ENCODE data around the gene TBX18. TPM values are rescaled to one million over a fixed set of nuclear protein-coding genes. Genes with fewer than 3 reads are reported as not detected.

Gene TBX18
- total RNA-seq, 1 donor from 2014 or later = 9.1 TPM

GRCh38 chr6:84728602-84729001 is 35.8 kb downstream of the TBX18 start:
- no peak overlapping the region for H3K27ac Mint-ChIP-seq (ENCODE audit: unreplicated experiment)
- DNase-seq (ENCODE audit: low spot score) = no peak
- no peaks in the 10 kb centered on the region for H3K9me3 Mint-ChIP-seq (ENCODE audit: low read depth)
- no peaks in the 10 kb centered on the region for H3K4me1 Mint-ChIP-seq (ENCODE audit: low read depth)
- H3K36me3 Mint-ChIP-seq (ENCODE audit: low read depth) = peaks cover 6% of the 10 kb centered on the region
- peak; percentile 65 for TF ChIP-seq CTCF (IDR thresholded peaks at IDR 0.05)
- peaks cover 1% of the 10 kb centered on the region for H3K27me3 Mint-ChIP-seq (ENCODE audit: low read depth)
- no peak overlapping the region for H3K4me3 Mint-ChIP-seq (ENCODE audit: unreplicated experiment)

DNA sequence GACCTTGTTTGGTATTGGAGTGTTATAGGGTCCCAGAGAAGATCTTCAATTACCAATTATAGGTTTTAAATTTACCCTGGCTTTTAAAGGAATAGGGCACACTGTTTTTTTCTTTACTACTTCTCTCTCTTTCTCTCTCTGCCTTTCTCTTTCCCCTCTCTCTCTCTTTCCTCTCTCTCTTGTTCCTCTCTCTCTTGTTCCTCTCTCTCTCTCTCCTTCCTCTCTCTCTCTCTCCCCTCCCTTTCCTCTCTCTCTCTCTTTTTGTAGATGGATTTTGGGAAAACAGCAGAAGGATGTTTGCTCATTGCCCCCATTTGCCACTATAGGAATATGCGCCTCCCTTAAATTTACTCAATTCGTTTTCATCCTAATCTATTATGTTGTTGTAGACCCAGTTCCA is 45.2 kb downstream of the TBX18 start:
- DNase-seq (ENCODE audit: low spot score) = no peak
- Mint-ChIP-seq H3K4me3 (ENCODE audit: unreplicated experiment) (no peak overlapping the region), H3K27ac (ENCODE audit: unreplicated experiment) (no peak overlapping the region), H3K36me3 (ENCODE audit: low read depth) (no peaks in the 10 kb centered on the region), H3K9me3 (ENCODE audit: low read depth) (no peaks in the 10 kb centered on the region), H3K4me1 (ENCODE audit: low read depth) (no peaks in the 10 kb centered on the region), H3K27me3 (ENCODE audit: low read depth) (peaks cover 10% of the 10 kb centered on the region)
- no peak for TF ChIP-seq CTCF (IDR thresholded peaks at IDR 0.05)

- TF ChIP-seq CTCF (IDR thresholded peaks at IDR 0.05) = no peak
- Mint-ChIP-seq H3K27me3 (ENCODE audit: low read depth) (peaks cover 10% of the 10 kb centered on the region), H3K4me1 (ENCODE audit: low read depth) (no peaks in the 10 kb centered on the region), H3K27ac (ENCODE audit: unreplicated experiment) (no peak overlapping the region), H3K36me3 (ENCODE audit: low read depth) (no peaks in the 10 kb centered on the region), H3K4me3 (ENCODE audit: unreplicated experiment) (no peak overlapping the region), H3K9me3 (ENCODE audit: low read depth) (no peaks in the 10 kb centered on the region)
- no peak for DNase-seq (ENCODE audit: low spot score)
These were observed 46.1 kb downstream of the TBX18 start for GRCh38 chr6:84718038-84718955.

GRCh38 chr6:84709121-84709520 is 55.3 kb downstream of the TBX18 start:
- DNase-seq (ENCODE audit: low spot score) = no peak
- TF ChIP-seq CTCF (IDR thresholded peaks at IDR 0.05) = no peak

GRCh38 chr6:84707171-84707570 is 57.2 kb downstream of the TBX18 start:
- Mint-ChIP-seq H3K4me1 (ENCODE audit: low read depth) (no peaks in the 10 kb centered on the region), H3K27ac (ENCODE audit: unreplicated experiment) (no peak overlapping the region), H3K27me3 (ENCODE audit: low read depth) (peaks cover 4% of the 10 kb centered on the region), H3K36me3 (ENCODE audit: low read depth) (peaks cover 4% of the 10 kb centered on the region), H3K4me3 (ENCODE audit: unreplicated experiment) (no peak overlapping the region), H3K9me3 (ENCODE audit: low read depth) (peaks cover 5% of the 10 kb centered on the region)
- TF ChIP-seq CTCF (IDR thresholded peaks at IDR 0.05) = no peak
- no peak for DNase-seq (ENCODE audit: low spot score)

More at GRCh38 chr6:84709121-84709520, 55.3 kb downstream of the TBX18 start:
- no peaks in the 10 kb centered on the region for H3K4me1 Mint-ChIP-seq (ENCODE audit: low read depth)
- H3K4me3 Mint-ChIP-seq (ENCODE audit: unreplicated experiment) = no peak overlapping the region
- H3K9me3 Mint-ChIP-seq (ENCODE audit: low read depth) = no peaks in the 10 kb centered on the region
- no peak overlapping the region for H3K27ac Mint-ChIP-seq (ENCODE audit: unreplicated experiment)
- peaks cover 5% of the 10 kb centered on the region for H3K27me3 Mint-ChIP-seq (ENCODE audit: low read depth)
- H3K36me3 Mint-ChIP-seq (ENCODE audit: low read depth) = peaks cover 2% of the 10 kb centered on the region

Measured in chondrocyte (in vitro differentiated cells).